GM19397 (cell line): ENCODE results near the gene GNB1.
"Not testable (repeated sequence)": the region's sequence is repeated elsewhere in the genome, so short reads cannot be mapped to it uniquely, and the experiment has no call there.

Experiments
- ATAC-seq: cut with Tn5 transposase; IDR thresholded peaks from one replicate; pipeline ENCODE4 v1.9.1; 2021; ENCODE audit warnings: mild to moderate bottlenecking, moderate library complexity; ENCODE audit not compliant: unreplicated experiment

GNB1 gene

GRCh38 chr1:1752190-1752589 lies 138.7 kb downstream of the GNB1 start:
- ATAC-seq: no peak

- not testable (repeated sequence) for ATAC-seq
Observed at GRCh38 chr1:1749941-1750340, 140.9 kb downstream of the GNB1 start.

- no peak for ATAC-seq
Observed at GRCh38 chr1:1748686-1749321, 142.1 kb downstream of the GNB1 start.

GRCh38 chr1:1746566-1746909 lies 144.3 kb downstream of the GNB1 start:
- ATAC-seq: peak; percentile 69

- peak; percentile 71 for ATAC-seq
Observed at GRCh38 chr1:1745651-1746565, 145.0 kb downstream of the GNB1 start.

- not testable (repeated sequence) for ATAC-seq
Observed at GRCh38 chr1:1742529-1742928, 148.4 kb downstream of the GNB1 start.

- not testable (repeated sequence) for ATAC-seq
Observed at GRCh38 chr1:1741013-1741412, 149.9 kb downstream of the GNB1 start.

GRCh38 chr1:1738799-1739337 lies 152.0 kb downstream of the GNB1 start:
- not testable (repeated sequence) for ATAC-seq

- ATAC-seq: not testable (repeated sequence)
Observed at GRCh38 chr1:1737675-1738590, 153.0 kb downstream of the GNB1 start.
